Measurements from ENCODE around the gene GPR50. TPM values are rescaled to one million over a fixed set of nuclear protein-coding genes. Genes with fewer than 3 reads are reported as not detected.

The GPR50 gene
- total and polyA plus RNA-seq, 8 donors = not detected

- Histone ChIP-seq H3K27me3 (peaks cover 0 to 19% of the 10 kb centered on the region in 2 donors), H3K36me3 (no peaks in the 10 kb centered on the region), H3K9me3 (no peaks in the 10 kb centered on the region), H3K4me3 (no peak overlapping the region), H3K4me1 (no peaks in the 10 kb centered on the region), H3K27ac (no peak overlapping the region)
- ATAC-seq (no peak), DNase-seq (no peak)
- intact Hi-C loops (cut with DNase I) = no loop called here
- TF ChIP-seq CTCF (IDR thresholded peaks at IDR 0.05) = no peak
Measured at GRCh38 chrX:151226941-151227340, 50.6 kb downstream of the GPR50 start.

GRCh38 chrX:151227627-151228026, 51.2 kb downstream of the GPR50 start:
- Histone ChIP-seq H3K4me3 (no peak overlapping the region), H3K4me1 (no peaks in the 10 kb centered on the region), H3K9me3 (no peaks in the 10 kb centered on the region), H3K36me3 (no peaks in the 10 kb centered on the region), H3K27ac (no peak overlapping the region), H3K27me3 (peaks cover 0 to 19% of the 10 kb centered on the region in 2 donors)
- no peak for TF ChIP-seq CTCF (IDR thresholded peaks at IDR 0.05)
- DNase-seq (no peak), ATAC-seq (no peak)
- intact Hi-C loops (cut with DNase I) = no loop called here

- Histone ChIP-seq H3K36me3 (no peaks in the 10 kb centered on the region), H3K4me1 (no peaks in the 10 kb centered on the region), H3K27me3 (peaks cover 0 to 19% of the 10 kb centered on the region in 2 donors), H3K4me3 (no peak overlapping the region), H3K27ac (no peak overlapping the region), H3K9me3 (no peaks in the 10 kb centered on the region)
- DNase-seq (no peak), ATAC-seq (no peak)
- intact Hi-C loops (cut with DNase I) = no loop called here
- TF ChIP-seq CTCF (IDR thresholded peaks at IDR 0.05) = no peak
Measured at GRCh38 chrX:151228935-151229334, 52.6 kb downstream of the GPR50 start.

Small RNA genes within 50 kb of the gene (microRNA-seq; reads per million reads assigned to microRNA genes)
- gene MIR4330 = 0 reads per million in 2 donors

Other genes with a start within 250 kb of the GPR50 start
- 10 to 100 TPM; 30.2 to 43.6 TPM for gene HMGB3, start 193.2 kb upstream of the GPR50 start, total RNA-seq
- 100 to 1,000 TPM; 108 to 180 (median 118) TPM for gene HMGB3, start 193.2 kb upstream of the GPR50 start, polyA plus RNA-seq (ENCODE audit: insufficient read length in 6 of 6)
- gene VMA21, start 220.6 kb downstream of the GPR50 start, total RNA-seq = 10 to 100 TPM; 30.4 to 34.7 TPM
- 10 to 100 TPM; 18.1 to 22.1 (median 21.0) TPM for gene VMA21, start 220.6 kb downstream of the GPR50 start, polyA plus RNA-seq (ENCODE audit: insufficient read length in 6 of 6)